GM19372 (cell line): ENCODE results near the gene APBA3.

Experiments used
- ATAC-seq: cut with Tn5 transposase; IDR thresholded peaks from one replicate; pipeline ENCODE4 v1.9.1; 2021; ENCODE audit warnings: mild to moderate bottlenecking, low read depth, moderate library complexity; ENCODE audit not compliant: unreplicated experiment

The APBA3 gene, protein sequence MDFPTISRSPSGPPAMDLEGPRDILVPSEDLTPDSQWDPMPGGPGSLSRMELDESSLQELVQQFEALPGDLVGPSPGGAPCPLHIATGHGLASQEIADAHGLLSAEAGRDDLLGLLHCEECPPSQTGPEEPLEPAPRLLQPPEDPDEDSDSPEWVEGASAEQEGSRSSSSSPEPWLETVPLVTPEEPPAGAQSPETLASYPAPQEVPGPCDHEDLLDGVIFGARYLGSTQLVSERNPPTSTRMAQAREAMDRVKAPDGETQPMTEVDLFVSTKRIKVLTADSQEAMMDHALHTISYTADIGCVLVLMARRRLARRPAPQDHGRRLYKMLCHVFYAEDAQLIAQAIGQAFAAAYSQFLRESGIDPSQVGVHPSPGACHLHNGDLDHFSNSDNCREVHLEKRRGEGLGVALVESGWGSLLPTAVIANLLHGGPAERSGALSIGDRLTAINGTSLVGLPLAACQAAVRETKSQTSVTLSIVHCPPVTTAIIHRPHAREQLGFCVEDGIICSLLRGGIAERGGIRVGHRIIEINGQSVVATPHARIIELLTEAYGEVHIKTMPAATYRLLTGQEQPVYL

DNA sequence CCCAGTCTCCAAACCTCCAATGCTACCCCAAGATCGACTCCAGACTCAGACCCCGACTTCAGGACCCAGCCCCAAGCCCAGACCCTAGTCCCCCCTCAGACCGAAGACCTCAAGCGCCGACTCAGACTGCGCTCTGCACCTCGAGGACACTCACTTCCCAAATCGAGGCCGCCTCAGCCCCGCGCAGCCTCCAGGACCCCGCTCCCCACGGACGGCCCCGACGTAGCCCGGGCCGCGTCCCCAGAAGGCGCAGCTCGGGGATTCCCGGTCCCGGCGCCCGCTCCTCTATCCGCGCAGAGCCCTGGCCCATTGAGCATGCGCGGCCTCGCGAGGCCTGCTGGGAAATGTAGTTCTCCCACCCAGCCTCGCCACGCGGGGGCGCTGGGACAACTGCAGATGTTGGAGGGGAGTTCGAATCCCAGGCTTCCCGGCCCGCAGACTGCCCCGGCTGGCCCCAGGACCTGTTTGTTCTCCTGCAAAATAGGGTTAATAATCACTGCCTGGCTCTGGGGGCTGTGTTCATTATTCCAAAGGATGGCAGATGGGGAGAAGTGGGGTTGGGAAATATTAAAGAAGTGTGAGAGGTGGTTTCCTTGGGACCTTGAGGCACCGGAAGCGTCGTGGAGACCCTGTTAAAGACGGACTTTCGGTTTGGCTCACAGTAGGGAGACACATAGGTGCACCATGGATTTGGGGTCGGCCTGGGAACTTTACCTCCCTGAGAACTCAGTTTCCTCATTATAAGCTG, at the start of gene APBA3:
Gene APBA3 (minus strand): TSS at position 311 of the 748 bp plus-strand sequence. CDS start 1,428 bp downstream, outside the sequence.
- peak; percentile 47 for ATAC-seq

DNA sequence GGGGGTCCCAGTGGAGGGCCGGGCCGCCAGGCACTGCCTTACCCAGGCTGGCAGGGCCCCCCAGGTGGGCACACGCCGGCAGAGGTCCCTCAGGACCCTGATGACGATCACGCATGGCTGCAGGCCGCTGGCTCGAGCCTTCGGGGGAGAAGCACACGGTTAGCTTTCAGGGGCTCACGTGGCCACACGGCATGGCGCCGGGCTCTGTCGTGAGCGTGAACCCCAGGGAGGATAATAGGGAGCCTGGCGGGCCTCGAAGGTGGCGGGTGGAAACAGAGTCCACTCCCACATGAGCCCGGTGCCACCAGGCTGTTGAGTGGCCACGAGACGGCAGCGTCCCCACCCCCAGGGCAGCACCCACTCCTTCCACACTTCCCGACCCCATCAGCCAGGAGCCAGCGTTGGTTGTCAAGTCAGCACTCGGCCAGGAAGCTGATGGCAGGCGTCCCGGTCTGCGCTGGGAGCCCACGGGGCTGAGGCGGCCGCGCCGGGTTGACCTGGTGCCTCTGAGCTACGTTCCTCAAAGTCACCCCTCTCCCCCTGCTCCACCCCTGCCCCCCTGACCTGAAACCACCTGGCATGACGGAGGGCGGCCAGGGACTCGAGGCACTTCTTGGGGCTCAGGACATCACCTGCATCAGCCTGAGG, 49.3 kb upstream of the APBA3 start:
- no peak for ATAC-seq

DNA sequence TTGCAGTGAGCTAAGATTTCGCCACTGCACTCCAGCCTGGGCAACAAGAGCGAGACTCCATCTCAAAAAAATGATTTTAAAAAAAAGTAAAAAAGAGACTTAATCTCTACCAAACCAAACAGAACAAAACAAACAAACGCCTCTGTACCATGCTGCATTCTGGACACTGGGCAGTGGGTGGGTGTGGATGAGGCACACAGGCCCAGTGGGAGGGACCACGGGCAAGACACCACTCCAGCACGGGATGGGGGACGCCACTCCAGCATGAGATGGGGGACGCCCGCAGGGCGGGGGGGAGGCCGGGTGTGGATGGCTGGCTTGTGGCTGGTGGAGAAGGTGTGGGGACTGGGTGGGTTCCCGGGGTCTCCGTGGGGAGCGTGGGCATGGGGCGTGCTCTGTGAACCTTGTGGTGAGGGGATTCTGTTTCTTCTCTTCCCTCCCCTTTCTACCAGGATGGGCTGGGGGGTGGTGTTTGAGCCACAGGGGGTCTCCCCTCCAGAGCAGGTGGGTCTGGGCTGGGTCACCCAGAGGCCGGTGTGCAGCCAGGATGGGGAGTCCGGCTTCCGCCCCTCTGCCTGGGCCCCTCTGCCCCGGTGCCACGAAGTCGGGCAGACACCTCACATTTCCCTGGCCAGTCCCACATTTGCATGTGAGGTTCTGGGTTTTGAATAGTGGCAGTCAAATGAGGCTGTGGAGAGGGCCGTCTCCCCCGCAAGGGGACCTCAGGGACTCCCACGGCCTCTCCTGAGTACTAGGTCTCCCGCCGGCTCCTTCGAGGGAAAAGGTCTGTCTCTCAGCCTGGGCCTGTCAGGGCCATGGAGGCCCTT, 48.6 kb upstream of the APBA3 start:
- ATAC-seq: no peak

DNA sequence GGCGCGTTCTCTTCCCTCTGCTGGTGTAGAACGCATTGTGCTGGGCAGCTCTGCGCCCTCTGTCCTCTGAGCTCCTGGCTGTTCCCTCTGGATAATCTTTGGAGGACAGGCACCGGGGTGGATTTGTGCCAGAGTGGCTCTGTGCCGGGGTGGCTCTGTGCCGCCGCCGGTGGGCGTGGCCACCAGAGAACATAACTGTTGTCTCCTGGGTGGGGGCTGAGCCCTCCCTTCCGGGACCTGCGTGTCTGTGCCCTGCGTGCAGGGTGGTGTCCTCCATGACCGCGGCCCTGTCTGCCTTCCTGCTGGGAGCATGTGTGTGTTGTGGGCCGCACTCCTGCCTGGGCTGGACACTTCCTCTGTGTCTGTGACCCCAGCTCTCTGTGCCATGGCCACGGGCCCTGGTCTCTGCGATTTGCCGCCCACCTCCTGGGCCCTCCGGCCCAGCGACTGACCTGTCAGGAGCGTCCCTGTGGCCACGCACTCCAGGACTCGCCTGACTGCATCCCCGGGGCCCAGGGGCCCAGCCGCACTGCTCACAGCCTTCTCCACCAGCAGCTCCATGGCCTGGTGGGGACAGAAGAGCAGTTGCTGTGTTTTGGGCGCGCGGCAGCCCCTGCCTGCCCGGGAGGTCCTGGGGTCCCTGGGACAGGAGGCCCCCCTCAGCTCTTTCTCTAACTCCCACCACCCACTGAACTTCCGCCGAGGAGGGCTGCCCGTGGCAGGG, 47.1 kb upstream of the APBA3 start:
- no peak for ATAC-seq

DNA sequence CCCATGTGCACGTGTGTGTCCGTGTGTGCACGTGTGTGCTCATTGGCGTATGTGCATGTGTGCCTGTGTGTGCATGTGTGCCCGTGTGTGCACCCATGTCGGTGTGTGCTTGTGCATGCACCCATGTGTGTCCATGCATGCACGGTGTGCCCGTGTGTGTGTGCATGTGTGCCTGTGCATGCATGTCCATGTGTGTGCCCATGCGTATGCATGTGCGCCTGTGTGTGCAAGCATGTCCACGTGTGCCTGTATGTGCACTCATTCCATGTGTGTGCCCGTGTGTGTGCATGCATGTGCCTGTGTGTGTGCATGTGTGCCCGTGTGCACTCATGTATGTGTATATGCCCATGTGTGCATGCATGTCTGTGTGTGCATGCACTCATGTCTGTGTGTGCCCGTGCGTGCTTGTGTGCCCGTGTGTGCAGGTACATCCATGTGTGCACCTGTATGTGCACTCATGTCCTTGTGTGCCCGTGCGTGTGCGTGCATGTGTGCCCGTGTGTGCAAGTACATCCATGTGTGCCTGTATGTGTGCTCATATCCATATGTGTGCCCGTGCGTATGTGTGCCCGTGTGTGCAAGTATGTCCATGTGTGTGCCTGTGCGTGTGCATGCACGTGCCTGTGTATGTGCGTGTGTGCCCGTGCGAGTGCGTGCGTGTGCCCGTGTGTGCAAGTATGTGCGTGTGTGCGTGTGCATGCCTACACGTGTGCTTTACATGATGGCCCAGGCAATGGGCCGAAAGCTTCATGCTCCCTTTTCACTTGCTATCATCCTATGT, 46.3 kb upstream of the APBA3 start:
- no peak for ATAC-seq

DNA sequence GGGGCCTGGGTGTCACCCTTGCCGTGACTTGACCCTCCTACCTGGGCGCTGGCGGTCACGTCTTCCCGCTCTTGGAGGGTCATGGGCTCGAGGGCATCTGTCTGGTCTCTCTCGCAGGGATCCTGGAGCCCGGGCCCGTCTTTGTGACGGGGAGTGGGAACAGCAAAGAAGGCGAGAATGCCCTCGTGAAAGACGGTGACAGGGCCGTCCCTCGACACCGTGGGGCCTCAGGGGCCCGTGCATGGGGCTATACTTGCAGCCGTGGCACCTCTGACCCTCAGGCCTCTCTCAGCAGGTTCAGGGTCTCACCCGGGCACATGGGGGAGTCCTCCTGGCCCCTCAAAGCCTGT, 45.6 kb upstream of the APBA3 start:
- no peak for ATAC-seq

DNA sequence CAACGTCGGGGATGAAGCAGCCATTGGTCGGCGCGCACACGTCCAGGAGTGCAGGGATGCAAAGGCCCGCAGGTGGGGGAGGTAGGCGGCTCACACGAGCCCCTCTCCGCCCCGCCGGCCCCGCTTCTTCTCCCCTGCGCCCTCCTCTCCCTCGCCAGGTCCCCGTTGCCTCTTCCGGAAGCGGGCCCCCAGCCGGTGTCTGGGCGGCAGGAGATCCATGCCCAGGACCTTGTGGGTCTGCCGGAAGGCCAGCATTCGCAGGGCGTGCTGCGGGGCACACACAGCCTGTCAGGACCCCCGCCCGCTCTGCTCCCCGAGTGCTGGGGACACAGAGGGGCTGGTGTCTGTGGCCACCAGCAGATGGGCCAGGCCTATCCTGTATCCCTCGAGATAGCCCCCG, 44.4 kb upstream of the APBA3 start:
- no peak for ATAC-seq

DNA sequence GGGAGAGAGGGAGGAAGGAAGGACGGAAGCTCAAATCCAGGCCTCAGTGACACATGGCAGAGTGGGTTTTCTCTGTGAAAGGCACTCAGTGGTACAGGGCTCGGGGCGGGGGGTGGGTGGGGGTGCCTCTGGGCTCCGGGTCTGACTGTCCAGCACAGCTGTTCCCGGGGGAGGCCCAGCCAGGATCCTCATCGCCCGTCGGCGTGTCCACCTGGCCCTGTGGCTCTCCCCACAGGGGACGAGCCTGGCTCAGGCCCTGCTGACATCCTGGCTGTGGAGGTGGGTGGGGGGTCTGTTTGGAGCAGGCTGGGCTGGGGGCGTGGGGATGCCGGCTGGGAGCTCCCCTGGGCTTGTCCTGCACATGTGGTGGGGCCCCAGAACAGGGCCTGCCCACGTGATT, 42.9 kb upstream of the APBA3 start:
- no peak for ATAC-seq

DNA sequence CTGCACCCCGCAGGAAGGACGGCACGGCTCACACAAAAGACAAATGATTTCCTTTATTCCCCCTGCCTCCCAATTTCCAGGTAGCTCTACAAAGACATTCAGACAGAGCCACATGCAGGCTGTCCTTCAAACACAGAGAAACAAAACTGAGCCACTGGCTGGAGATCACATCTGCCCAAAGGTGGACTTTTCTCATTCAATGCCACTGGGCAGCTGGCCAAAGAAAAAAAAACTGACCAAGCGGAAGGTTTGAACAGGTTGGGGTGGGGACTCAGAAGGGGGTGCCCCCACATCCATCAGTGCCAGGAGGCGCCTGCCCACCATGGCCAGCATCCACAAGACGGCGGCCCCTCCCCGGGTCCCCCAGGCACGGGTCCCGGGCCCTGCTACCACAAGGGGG, 42.5 kb upstream of the APBA3 start:
- ATAC-seq: no peak

DNA sequence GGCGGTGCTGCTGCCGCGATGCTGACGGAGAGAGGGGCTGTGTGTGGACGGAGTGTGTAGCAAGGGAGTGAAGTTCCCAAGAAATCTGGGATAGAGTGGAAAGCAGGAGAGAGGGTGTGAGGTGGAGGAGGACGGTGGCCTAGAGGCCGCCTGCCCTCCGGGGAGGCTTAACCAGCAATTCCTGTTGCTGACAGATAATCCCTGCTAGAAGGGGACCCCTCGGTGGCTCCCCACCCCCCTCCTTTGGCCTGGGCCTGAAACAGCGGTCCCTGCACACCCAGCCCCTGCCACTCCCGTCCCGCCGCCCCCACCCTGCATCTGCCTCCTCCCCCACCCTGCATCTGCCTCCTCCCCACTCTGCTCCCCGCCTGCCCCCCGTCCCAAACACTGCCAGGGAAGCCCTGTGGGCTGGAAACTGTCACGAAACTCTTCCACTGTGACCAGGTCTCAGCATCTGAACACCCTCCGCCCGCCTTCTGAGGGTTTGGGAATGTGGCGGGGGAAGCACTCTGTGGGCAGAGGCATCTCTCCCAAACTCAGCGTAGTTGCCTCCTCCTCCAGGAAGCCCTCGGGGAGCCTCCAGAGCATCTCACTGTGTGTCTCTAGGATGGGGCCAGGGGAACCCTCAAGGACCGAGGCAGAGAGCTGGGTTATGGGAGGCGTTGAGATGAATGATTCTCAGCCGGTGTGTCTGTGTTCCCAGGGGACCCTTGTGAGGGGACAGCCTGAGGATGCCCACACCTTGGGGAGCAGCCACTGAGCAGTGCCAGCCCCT, 41.8 kb upstream of the APBA3 start:
- no peak for ATAC-seq

DNA sequence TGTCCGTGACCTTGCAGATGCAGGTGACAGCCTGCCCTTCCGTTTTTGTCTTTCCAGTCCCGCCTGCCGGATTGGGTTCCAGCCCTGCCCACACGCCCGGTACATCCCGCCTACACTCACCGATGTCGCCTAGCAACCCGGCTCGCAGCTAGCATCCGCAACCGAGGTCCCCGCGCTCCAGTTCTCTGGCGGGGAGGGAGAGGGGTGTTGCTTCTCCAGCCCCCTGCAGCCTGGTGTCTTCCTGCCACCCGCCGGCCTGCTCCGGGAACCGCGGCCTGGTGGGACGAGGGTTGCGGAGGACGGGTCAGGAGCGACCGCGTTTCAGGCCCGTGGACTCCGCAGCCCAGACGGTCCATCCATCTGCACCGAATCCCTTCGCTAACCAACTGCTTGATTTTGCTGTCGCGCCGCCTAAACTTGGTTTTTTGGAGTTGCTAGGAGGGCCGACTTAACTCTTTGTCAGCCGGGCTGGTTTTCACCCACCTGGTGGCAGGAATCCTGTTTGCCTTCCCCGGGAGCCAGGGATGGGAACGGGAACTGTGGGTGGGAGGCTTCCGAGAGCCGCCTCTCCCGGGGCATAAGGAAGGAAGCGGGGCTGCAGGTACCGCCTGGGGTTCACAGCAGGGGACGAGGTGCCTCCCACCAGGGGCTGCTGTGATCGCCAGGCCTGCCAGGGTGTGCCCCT, 40.1 kb upstream of the APBA3 start:
- no peak for ATAC-seq

DNA sequence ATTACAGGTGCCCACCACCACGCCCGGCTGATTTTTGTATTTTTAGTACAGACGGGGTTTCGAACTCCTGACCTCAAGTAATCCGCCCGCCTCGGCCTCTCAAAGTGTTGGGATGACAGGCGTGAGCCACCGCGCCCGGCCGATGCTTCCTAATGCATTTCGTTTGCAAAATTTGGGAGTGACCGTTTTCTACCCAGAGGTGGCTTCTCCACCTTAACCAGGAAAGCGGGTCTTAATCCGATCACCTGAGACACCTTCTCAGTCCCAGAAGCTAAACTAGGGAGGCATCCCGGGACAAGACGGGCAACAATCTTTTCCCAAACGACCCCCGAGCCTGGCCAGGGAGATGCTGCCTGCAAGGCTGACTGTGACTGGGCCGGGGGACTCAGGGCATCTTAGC, 39.5 kb upstream of the APBA3 start:
- no peak for ATAC-seq

DNA sequence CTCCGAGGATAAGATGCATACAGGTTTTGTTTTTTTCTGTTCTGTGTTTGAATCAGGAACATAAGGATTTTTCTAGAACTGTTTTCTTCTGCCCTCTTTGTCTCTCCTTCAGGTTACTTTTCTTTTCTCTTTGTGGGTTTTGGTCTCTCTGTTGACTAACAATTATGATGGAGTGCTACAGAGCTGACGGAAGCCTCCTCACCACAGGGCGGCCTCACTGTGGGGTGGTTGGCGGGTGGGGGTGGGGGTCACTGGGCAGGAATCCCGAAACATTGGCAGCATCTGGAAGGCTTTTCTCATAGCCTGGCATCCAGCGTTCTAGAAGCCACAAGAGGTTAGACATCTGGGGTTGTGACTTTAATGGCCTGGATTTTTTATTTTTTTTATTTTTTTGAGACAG, 36.6 kb upstream of the APBA3 start:
- ATAC-seq: no peak

DNA sequence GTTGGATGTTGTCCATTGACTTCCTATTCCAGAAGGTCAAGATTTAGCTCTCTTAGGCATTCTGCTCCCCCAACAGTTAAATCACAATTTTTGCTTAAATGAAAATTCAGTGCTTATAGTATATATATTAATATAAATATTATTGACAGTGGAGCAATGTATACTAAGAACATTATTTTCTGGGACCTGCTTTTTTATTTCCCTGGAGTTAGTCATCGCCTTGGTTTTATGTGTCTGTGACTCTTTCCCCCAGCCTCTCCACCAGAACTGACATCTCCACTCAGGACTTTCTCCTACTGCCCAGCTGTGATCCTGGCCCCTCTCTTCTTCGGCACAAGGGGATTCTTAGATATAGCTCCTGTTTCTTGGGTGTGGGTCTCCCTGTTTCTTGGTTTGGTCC, 34.9 kb upstream of the APBA3 start:
- no peak for ATAC-seq

DNA sequence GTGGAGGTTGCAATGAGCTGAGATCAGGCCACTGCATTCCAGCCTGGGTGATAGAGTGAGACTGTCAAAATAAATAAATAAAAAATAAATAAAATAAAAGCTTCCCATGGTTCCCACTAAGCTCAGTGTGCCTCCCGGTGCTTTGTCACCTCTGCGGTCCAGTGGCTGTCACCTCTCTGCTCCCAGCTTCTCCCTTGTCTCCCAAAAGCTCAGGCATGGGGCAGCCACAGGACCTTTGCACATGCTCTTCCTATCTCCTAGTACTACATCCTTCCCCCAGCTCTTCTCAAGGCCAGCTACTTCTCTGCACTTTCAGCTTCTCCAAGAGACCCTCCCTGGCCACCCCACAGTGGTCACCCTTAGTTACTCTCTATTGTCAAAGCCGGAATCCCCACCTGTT, 32.3 kb upstream of the APBA3 start:
- no peak for ATAC-seq

DNA sequence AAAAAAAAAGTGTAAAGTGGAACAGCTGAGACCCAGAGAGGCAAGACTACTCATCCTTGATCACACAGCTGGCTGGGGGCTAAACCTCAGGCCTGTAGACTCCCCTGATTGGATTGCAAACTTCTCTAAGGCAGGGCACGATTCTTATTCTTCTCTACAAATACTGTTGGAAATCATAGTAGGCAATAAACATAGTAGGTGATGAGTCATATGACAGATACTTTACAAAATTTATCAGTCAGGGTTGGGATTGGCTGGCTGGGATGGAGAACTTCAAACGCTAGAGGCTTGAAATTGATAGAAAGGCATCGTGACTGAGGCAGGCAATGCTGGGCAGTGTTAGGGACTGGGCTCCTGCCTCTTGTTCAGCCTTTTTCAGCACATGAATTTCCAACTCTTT, 30.6 kb upstream of the APBA3 start:
- no peak for ATAC-seq

DNA sequence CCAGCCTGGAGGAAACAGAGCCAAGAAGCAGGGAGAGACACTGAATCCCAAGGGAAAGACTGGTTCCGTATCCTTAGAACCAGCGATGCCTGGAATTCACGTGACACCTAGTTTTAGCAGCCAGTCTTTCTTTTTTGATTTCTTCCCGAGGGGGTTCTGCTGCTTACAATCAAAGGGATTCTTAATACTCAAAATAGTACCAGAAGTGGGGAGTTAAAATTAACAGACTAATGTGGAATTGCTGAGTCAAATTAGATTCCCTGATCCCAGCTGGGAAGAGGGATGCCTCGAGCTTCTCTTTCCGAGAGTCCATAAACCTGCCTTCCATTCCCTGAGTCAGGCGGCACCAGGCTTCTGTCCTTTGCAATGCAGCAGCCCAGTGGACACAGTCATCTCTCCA, 29.4 kb upstream of the APBA3 start:
- no peak for ATAC-seq
